HG02588 (cell line): ENCODE results near the gene HTATSF1.

ENCODE experiments used
- ATAC-seq: cut with Tn5 transposase; IDR thresholded peaks from one replicate; pipeline ENCODE4 v1.9.1; 2021; ENCODE audit warnings: mild to moderate bottlenecking, moderate library complexity; ENCODE audit not compliant: unreplicated experiment

The HTATSF1 gene

DNA sequence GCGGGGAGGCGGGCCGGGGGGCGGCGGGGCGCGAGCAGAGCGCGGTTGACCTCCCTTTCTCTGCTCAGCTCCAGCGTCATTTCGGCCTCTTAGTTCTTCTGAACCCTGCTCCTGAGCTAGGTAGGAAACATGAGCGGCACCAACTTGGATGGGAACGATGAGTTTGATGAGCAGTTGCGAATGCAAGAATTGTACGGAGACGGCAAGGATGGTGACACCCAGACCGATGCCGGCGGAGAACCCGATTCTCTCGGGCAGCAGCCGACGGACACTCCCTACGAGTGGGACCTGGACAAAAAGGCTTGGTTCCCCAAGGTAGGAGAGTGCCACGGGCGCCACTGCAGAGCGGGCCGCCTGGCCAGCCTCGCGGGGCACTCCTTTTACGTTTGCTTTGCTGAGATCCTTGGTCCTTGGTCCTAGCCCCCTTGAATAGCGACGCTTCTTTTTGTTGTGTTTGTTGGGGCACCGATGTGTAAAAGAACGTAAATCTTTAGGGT is at the start of gene HTATSF1:
Gene HTATSF1, plus strand, starts transcription at position 37 of the 497 bp plus-strand sequence. Its CDS starts 93 bp downstream, at position 130.
- ATAC-seq, result no peak

DNA sequence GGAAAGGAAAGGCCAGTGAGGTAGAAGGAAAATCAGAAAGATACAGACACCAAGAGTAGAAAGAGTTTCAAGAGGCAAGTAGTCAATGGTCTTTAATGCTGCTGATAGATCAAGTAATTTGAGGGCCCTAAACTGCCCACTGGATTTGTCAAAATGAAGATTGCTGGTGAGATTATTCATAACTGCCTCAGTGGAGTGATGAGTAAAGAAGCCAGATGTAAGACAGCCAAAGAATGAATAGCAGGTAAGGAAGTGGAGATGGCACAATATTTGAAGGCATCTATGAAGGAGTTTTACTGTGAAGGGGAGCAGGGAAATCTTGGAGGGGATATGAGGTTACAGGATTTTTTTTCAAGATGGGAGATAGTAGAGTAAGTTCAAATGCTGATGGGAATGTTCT is 49.4 kb upstream of the HTATSF1 start:
- no peak for ATAC-seq

GRCh38 chrX:136450050-136450830 is 47.2 kb upstream of the HTATSF1 start:
- no peak for ATAC-seq

DNA sequence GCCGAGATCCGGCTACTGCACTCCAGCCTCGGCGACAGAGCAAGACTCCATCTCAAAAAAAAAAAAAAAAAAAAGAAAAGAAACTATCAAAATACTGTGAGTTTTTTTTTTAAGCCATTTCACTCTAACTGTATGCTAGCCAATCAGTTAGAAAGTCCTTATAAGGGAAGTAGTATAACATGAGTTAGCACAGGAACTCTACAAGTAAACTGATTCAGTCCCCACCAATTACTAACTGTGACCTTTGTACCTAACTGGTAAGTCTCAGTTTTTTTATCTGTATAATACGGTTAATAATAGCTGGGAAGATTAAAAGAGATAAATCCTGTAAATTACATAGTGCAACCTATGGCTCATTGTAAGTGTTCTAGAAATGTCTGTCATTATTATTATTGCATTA is 44.8 kb upstream of the HTATSF1 start:
- no peak for ATAC-seq

- ATAC-seq, result no peak
Measured at GRCh38 chrX:136453114-136453513, 44.3 kb upstream of the HTATSF1 start.

- no peak for ATAC-seq
Measured at GRCh38 chrX:136453771-136454170, 43.6 kb upstream of the HTATSF1 start.

DNA sequence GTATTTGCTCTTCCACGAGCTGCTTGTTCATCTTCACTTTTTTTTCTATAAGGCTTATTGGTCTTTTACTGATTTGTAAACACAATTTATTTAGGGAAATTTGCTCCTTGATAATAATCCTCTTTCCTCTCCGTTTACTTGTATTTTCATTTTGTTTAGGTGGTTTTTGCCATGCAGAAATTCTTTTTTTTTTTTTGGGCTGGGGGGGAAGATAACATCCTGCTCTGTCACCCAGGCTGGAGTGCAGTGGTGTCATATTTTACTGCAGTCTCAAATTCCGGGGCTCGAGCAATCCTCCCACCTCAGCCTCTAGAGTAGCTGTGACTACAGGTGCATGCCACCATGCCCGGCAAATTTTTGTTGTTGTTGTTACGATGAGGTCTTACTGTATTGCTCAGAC is 41.3 kb upstream of the HTATSF1 start:
- ATAC-seq, result no peak

- ATAC-seq, result no peak
Measured at GRCh38 chrX:136457303-136457917, 40.0 kb upstream of the HTATSF1 start.

DNA sequence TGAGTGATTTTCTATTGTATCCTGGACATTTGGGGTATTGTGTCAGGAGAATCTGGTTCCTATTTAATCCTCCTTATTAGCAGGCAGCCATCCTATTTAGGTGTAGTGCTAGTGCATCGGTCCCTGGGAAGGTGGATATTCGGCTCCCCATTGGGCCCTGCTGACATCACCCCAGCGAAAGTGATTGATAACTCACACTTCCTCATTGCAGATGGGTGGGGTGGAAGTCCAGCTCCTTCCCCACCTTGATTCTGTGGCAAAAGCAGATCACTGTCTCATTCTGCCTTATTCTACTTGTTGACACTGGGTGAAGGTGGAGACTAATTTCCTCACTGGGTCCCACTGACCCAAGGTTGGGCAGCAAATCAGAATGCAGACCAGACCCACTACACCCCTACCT is 32.8 kb upstream of the HTATSF1 start:
- ATAC-seq, result no peak

DNA sequence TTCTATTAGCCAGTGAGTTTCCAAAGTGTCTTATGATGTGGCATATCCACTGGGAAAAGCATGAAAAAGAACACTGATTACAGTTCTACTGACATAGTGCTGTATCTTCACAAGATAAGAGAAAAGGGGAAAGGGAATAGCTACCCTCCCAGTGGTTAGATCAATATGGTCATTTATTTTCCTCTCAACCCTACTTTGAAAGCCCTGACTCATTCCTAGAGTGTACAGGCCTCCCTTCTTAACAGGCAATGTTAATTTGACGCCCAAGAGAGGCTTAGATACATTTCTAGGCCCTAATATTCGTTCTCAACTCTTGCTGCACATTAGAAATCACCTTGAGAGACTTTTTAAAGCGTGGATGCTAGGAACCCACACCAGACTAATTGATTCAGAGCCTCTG is 30.1 kb upstream of the HTATSF1 start:
- no peak for ATAC-seq

GRCh38 chrX:136468391-136469103 is 28.8 kb upstream of the HTATSF1 start:
- ATAC-seq, result no peak

DNA sequence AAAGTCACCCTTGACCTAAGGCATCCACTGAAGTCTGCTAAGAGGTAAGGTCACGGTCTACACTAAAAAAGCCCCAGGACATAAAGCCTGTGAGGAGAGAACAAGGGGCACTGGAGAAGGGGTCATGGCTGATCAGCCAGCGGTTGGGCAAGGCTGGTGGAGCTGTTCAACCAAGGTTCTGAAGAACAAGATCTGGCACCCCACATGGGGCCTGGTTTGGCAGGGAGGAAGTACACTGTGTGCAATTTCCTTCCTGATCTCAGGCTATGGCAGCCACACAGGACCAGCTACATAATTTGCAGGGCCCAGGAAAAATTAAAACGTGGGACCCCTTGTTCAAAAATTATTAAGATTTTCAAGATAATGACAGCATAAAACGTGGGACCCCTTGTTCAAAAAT is 23.7 kb upstream of the HTATSF1 start:
- no peak for ATAC-seq

GRCh38 chrX:136475236-136475635 is 22.2 kb upstream of the HTATSF1 start:
- ATAC-seq, result no peak

DNA sequence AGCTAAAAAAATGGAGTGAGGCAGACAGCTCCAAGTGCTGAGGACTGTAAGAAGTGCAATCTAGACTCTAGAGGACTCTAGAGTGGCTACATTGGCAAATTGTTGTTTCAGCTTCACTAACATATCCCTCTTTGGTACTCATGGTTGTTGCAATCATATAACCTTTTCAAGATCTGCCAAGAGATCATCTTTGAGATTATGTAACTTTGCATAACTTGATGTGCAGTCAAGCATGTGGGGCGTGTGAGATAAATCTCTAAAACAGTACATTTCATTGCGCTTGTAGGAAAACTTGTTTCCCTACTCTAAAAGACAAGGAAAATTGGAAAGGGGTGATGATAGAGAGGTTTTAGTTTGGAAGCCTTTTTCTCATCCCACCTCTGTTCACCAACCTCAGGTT is 20.9 kb upstream of the HTATSF1 start:
- no peak for ATAC-seq

GRCh38 chrX:136477026-136477425 is 20.4 kb upstream of the HTATSF1 start:
- no peak for ATAC-seq

GRCh38 chrX:136480383-136480782 is 17.0 kb upstream of the HTATSF1 start:
- ATAC-seq, result no peak

GRCh38 chrX:136487647-136488046 is 9.7 kb upstream of the HTATSF1 start, which contains the start of gene BRS3:
Gene BRS3 (plus strand): TSS chrX:136487947. CDS start chrX:136488115, 168 bp downstream.
- no peak for ATAC-seq

DNA sequence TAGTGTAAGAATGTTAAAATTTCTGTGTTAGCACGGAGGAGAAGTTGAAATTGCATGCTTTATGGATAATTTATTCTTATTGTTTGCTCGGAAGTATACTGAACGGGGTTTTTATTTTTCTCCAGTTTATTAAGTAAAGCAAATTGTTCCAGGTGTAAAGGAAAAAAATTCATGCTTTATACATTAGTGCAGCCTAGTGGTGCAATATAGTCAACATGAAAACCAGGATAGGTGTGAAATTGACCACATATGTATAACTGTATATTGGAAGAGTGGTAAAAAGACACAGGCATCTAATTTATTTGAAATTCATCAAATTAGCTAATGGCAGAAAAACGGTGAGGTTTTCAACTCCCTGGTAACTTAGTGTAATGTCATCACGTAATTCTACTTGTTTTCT is 8.7 kb upstream of the HTATSF1 start:
- ATAC-seq, result no peak

GRCh38 chrX:136491832-136492231 is 5.6 kb upstream of the HTATSF1 start:
- ATAC-seq, result no peak

GRCh38 chrX:136493011-136493410 is 4.4 kb upstream of the HTATSF1 start:
- ATAC-seq, result no peak

DNA sequence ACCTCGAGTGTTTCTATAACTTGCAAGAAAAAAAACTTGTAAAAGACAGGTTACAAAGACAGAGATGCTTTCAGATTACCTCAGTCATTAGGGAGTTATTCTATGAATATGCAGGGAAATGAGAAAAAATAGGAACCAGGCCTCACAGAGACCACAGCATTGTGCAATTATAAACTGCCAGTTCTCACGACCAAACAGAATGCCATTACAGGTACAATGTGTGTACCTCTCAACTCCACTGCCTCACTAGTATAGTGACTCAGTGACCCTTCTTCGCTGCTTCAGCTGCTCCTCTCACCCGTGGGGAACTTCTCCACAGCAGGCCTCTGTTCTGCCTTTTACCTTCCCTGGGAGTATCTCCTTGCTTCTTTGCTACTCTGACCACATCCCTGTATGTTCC is 2.3 kb upstream of the HTATSF1 start:
- ATAC-seq, result no peak
